Loucy (cell line): Measurements from ENCODE around the gene HS6ST1.

ENCODE experiments used
- EZH2phosphoT487 ChIP-seq: fragments of 200-600 bp; IDR thresholded peaks from 2 replicates; pipeline ENCODE4 v1.6.1; 2018; ENCODE audit warnings: antibody characterized with exemption, mild to moderate bottlenecking, moderate library complexity, borderline replicate concordance
- TF ChIP-seq, protein P1 (sequence below): fragments of 200-600 bp; sonication (generic); conservative IDR thresholded peaks from 2 replicates; pipeline ENCODE4 v1.5.1; 2014; ENCODE audit warnings: mild to moderate bottlenecking, antibody characterized with exemption, low read length

GRCh38 chr2:128324897-128325410, 6.3 kb upstream of the HS6ST1 start:
- TF ChIP-seq, protein P1, sequence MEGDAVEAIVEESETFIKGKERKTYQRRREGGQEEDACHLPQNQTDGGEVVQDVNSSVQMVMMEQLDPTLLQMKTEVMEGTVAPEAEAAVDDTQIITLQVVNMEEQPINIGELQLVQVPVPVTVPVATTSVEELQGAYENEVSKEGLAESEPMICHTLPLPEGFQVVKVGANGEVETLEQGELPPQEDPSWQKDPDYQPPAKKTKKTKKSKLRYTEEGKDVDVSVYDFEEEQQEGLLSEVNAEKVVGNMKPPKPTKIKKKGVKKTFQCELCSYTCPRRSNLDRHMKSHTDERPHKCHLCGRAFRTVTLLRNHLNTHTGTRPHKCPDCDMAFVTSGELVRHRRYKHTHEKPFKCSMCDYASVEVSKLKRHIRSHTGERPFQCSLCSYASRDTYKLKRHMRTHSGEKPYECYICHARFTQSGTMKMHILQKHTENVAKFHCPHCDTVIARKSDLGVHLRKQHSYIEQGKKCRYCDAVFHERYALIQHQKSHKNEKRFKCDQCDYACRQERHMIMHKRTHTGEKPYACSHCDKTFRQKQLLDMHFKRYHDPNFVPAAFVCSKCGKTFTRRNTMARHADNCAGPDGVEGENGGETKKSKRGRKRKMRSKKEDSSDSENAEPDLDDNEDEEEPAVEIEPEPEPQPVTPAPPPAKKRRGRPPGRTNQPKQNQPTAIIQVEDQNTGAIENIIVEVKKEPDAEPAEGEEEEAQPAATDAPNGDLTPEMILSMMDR, result no peak
- TF ChIP-seq EZH2phosphoT487, result no peak
